Panc1 (cell line): ENCODE results near the gene EXD3. TPM values are rescaled to one million over a fixed set of nuclear protein-coding genes. Genes with fewer than 3 reads are reported as not detected.
A peak's percentile ranks its signal among the peaks of the same experiment; 100 is the strongest.

Source experiments
- ATAC-seq: fragments of 200-7000 bp; cut with Tn5 transposase; 2 replicates; pipeline ENCODE4 v1.9.1; 2020; ENCODE audit warnings: mild to moderate bottlenecking, moderate library complexity
- BruUV-seq: library from RNA; stranded (reverse); fragments of 400-500 nt; replicated peaks from 2 replicates; lab custom pipeline; 2021; lab: Mats Ljungman, UMichigan
- CTCF ChIA-PET: fragments of 300-600 bp; sonication (Branson Sonifier 250); formaldehyde crosslinking; loops from one replicate; lab custom pipeline; 2022; ENCODE audit warnings: antibody characterized with exemption; lab: Charles Lee
- POLR2A ChIA-PET: fragments of 300-600 bp; sonication (Branson Sonifier 250); formaldehyde crosslinking; loops from one replicate; lab custom pipeline; 2022; ENCODE audit warnings: antibody characterized with exemption; lab: Charles Lee
- DNase-seq: peaks from one replicate; pipeline ENCODE4 v3.0.0-alpha.2; 2010; ENCODE audit warnings: low read depth, low spot score
- H3K27ac ChIP-seq: 2 replicates; pipeline ENCODE4 v1.5.1; 2011; ENCODE audit warnings: mild to moderate bottlenecking, low read length, inconsistent platforms
- H3K27me3 ChIP-seq: fragments of 200-500 bp; sonication (Bioruptor generic); 2 replicates; pipeline ENCODE4 v1.6.0; 2014; ENCODE audit warnings: low read length, inconsistent platforms; ENCODE audit not compliant: control insufficient read depth, insufficient read depth
- H3K36me3 ChIP-seq: fragments of 200-500 bp; sonication (Bioruptor generic); 2 replicates; pipeline ENCODE4 v1.5.1; 2014; ENCODE audit warnings: inconsistent platforms, mild to moderate bottlenecking, low read length, moderate library complexity; ENCODE audit not compliant: control insufficient read depth, insufficient read depth
- H3K4me1 ChIP-seq: 2 replicates; pipeline ENCODE4 v1.5.1; 2011; ENCODE audit warnings: inconsistent platforms, mild to moderate bottlenecking, low read length, moderate library complexity; ENCODE audit not compliant: control insufficient read depth, insufficient read depth
- H3K4me3 ChIP-seq, 2 experiments: 2 replicates each; pipeline ENCODE4 v1.5.1; 2011 to 2012; ENCODE audit warnings: low read depth in 2 of 2, low read length in 2 of 2, mild to moderate bottlenecking in 2 of 2, inconsistent platforms in 1 of 2, moderate library complexity in 1 of 2
- H3K9me3 ChIP-seq: fragments of 200-500 bp; sonication (Bioruptor generic); 2 replicates; pipeline ENCODE4 v1.5.1; 2014; ENCODE audit warnings: low read depth, mild to moderate bottlenecking, inconsistent platforms, low read length, moderate library complexity; ENCODE audit not compliant: control insufficient read depth, insufficient read depth
- CTCF ChIP-seq: fragments of 450-650 bp; IDR thresholded peaks from 2 replicates; pipeline ENCODE4 v1.5.1; 2017; ENCODE audit warnings: mild to moderate bottlenecking
- POLR2AphosphoS5 ChIP-seq: IDR thresholded peaks from 2 replicates; pipeline ENCODE4 v1.6.1; 2012; ENCODE audit warnings: mild to moderate bottlenecking, low read depth, low read length, moderate library complexity
- REST ChIP-seq, 2 experiments: IDR thresholded peaks; 2 replicates each; pipeline ENCODE4 v1.6.1; 2011 to 2012; ENCODE audit warnings: low read depth in 2 of 2, control low read depth in 1 of 2, low read length in 1 of 2, mild to moderate bottlenecking in 1 of 2, moderate library complexity in 1 of 2; ENCODE audit not compliant: insufficient read depth in 1 of 2
- SIN3A ChIP-seq: IDR thresholded peaks from 2 replicates; pipeline ENCODE4 v1.6.1; 2012; ENCODE audit warnings: low read depth, mild to moderate bottlenecking, low read length, moderate library complexity, borderline replicate concordance; ENCODE audit not compliant: insufficient read depth
- TCF7L2 ChIP-seq: IDR thresholded peaks from 2 replicates; pipeline ENCODE4 v1.6.1; 2011; ENCODE audit warnings: mild to moderate bottlenecking, low read depth, low read length, inconsistent platforms
- in situ Hi-C: cut with HindIII; loops from 2 replicates; pipeline ENCODE4 v1.10.0; 2016; ENCODE audit warnings: low sequenced_read_pairs, low pct_unique_long_range_greater_than_20kb
- intact Hi-C: fragments of 100-400 bp; cut with micrococcal nuclease; formaldehyde crosslinking; loops from one replicate; pipeline ENCODE4 v1.10.0; 2022; ENCODE audit not compliant: unreplicated experiment
- total RNA-seq: library from RNA; stranded (reverse); gene quantifications from one replicate; pipeline ENCODE4 v1.2.1, GENCODE V29; 2021; ENCODE audit not compliant: unreplicated experiment

The EXD3 gene
- total RNA-seq, 1 experiment from 2014 or later: 9.2 TPM

- Histone ChIP-seq H3K27me3 (no peaks in the 10 kb centered on the region), H3K36me3 (no peaks in the 10 kb centered on the region), H3K27ac (no peak overlapping the region), H3K4me1 (peaks cover 9% of the 10 kb centered on the region), H3K4me3 (no peak overlapping the region), H3K9me3 (no peaks in the 10 kb centered on the region)
- no peak for TF ChIP-seq SIN3A
- no peak for TF ChIP-seq POLR2AphosphoS5
- TF ChIP-seq CTCF: no peak
- DNase-seq: no peak
- ATAC-seq: no peak
- intact Hi-C loops (no loop called here), in situ Hi-C loops (no loop called here)
- no TSS peak for BruUV-seq
- ChIA-PET POLR2A (interaction anchor here (0.6 kb wide), 1 partner anchor 10 kb away, joined by 3 read pairs; no protein-coding TSS in a partner anchor), CTCF (interaction anchor here (0.6 kb wide), 1 partner anchor 70 kb away, joined by 3 read pairs; no protein-coding TSS in a partner anchor)
These were observed 21.3 kb upstream of the EXD3 start for GRCh38 chr9:137444106-137444790.

- H3K9me3 ChIP-seq: no peaks in the 10 kb centered on the region
- no peaks in the 10 kb centered on the region for H3K36me3 ChIP-seq
- TF ChIP-seq SIN3A: no peak
- TF ChIP-seq REST (IDR thresholded peaks at IDR 0.05; ENCODE audit: insufficient read depth in 1 of 2, low read depth in 2 of 2, low read length in 1 of 2): no peak
- no peak for TF ChIP-seq POLR2AphosphoS5
- TF ChIP-seq TCF7L2: no peak
- TF ChIP-seq CTCF: no peak
- DNase-seq: no peak
- POLR2A ChIA-PET: interaction anchor here (0.7 kb wide), 2 partner anchors 33 to 370 kb away, joined by 3 to 7 read pairs; no protein-coding TSS in a partner anchor
- in situ Hi-C loops: no loop called here
- H3K4me3 ChIP-seq: peak overlapping the region; percentile 13 to 33; a peak in 3 of 4 replicates
- no peaks in the 10 kb centered on the region for H3K27me3 ChIP-seq
- no peak for ATAC-seq
- H3K27ac ChIP-seq: no peak overlapping the region
- peaks cover 9% of the 10 kb centered on the region for H3K4me1 ChIP-seq
- CTCF ChIA-PET: interaction anchor here (0.7 kb wide), 2 partner anchors 15 to 94 kb away, joined by 6 read pairs; no protein-coding TSS in a partner anchor
- BruUV-seq: no TSS peak
- intact Hi-C loops: no loop called here
These were observed 19.0 kb upstream of the EXD3 start for GRCh38 chr9:137441935-137442321.
